NCI-H2171 (cell line): ENCODE results near the gene PKN3.
"Not testable (repeated sequence)": the region's sequence is repeated elsewhere in the genome, so short reads cannot be mapped to it uniquely, and the experiment has no call there.

Experiments
- DNase-seq: peaks from one replicate; lab custom pipeline; 2025; lab: John Stamatoyannopoulos, UW

The PKN3 gene

GRCh38 chr9:128702445-128702948 is at the start of gene PKN3:
PKN3 (plus strand) TSS chr9:128702503; CDS start chr9:128702916, 413 bp downstream.
- DNase-seq, result peak; percentile 85

- DNase-seq, result no peak
These were observed 48.4 kb upstream of the PKN3 start for GRCh38 chr9:128653908-128654307.

GRCh38 chr9:128654481-128654880 is 47.8 kb upstream of the PKN3 start:
- no peak for DNase-seq

GRCh38 chr9:128656416-128657343 is 45.6 kb upstream of the PKN3 start, which contains the start of gene DYNC2I2:
DYNC2I2 (minus strand) TSS chr9:128656847; CDS start chr9:128656726, 121 bp downstream.
- peak; percentile 93 for DNase-seq

GRCh38 chr9:128657344-128657704 is 45.0 kb upstream of the PKN3 start:
- DNase-seq, result no peak

GRCh38 chr9:128657796-128658195 is 44.5 kb upstream of the PKN3 start:
- no peak for DNase-seq

- DNase-seq, result not testable (repeated sequence)
These were observed 35.8 kb upstream of the PKN3 start for GRCh38 chr9:128666481-128666941.

GRCh38 chr9:128669786-128670185 is 32.5 kb upstream of the PKN3 start:
- no peak for DNase-seq

GRCh38 chr9:128675382-128675781 is 26.9 kb upstream of the PKN3 start:
- DNase-seq, result no peak

- no peak for DNase-seq
These were observed 24.5 kb upstream of the PKN3 start for GRCh38 chr9:128677794-128678193.

GRCh38 chr9:128683340-128684064 is 18.8 kb upstream of the PKN3 start:
- DNase-seq, result no peak

- DNase-seq, result no peak
These were observed 18.3 kb upstream of the PKN3 start for GRCh38 chr9:128684065-128684324.

GRCh38 chr9:128684325-128685199 is 17.7 kb upstream of the PKN3 start:
- DNase-seq, result no peak

GRCh38 chr9:128685636-128686489 is 16.4 kb upstream of the PKN3 start:
- no peak for DNase-seq

GRCh38 chr9:128687453-128687852 is 14.8 kb upstream of the PKN3 start:
- no peak for DNase-seq

- DNase-seq, result peak; percentile 99
These were observed 13.6 kb upstream of the PKN3 start, which contains the start of gene SET for GRCh38 chr9:128688501-128689292. SET (plus strand) TSS chr9:128689222; CDS start chr9:128689583, 361 bp downstream.

GRCh38 chr9:128689293-128689774 is 13.0 kb upstream of the PKN3 start:
- peak; percentile 69 for DNase-seq

GRCh38 chr9:128689820-128690683 is 12.3 kb upstream of the PKN3 start:
- peak; percentile 73 for DNase-seq

GRCh38 chr9:128690684-128691034 is 11.6 kb upstream of the PKN3 start:
- no peak for DNase-seq
